Endothelial cell (in vitro differentiated cells): ENCODE measurements around the gene WFS1. TPM values are rescaled to one million over a fixed set of nuclear protein-coding genes. Genes with fewer than 3 reads are reported as not detected.

Source experiments
- DNase-seq: peaks from one replicate; pipeline ENCODE4 v3.0.0; 2021; ENCODE audit warnings: low spot score
- H3K27ac Mint-ChIP-seq: one replicate; pipeline ENCODE4 v1.8.0; 2021; ENCODE audit warnings: mixed read lengths, inconsistent platforms; ENCODE audit not compliant: unreplicated experiment
- H3K27me3 Mint-ChIP-seq: one replicate; pipeline ENCODE4 v1.8.0; 2021; ENCODE audit warnings: mild to moderate bottlenecking, moderate library complexity, mixed read lengths, inconsistent platforms; ENCODE audit not compliant: unreplicated experiment
- H3K36me3 Mint-ChIP-seq: one replicate; pipeline ENCODE4 v1.8.0; 2021; ENCODE audit warnings: mild to moderate bottlenecking, low read depth, mixed read lengths, inconsistent platforms; ENCODE audit not compliant: unreplicated experiment
- H3K4me1 Mint-ChIP-seq: one replicate; pipeline ENCODE4 v1.8.0; 2021; ENCODE audit warnings: mild to moderate bottlenecking, mixed read lengths, inconsistent platforms; ENCODE audit not compliant: unreplicated experiment
- H3K4me3 Mint-ChIP-seq: one replicate; pipeline ENCODE4 v1.8.0; 2021; ENCODE audit warnings: mild to moderate bottlenecking, mixed read lengths, inconsistent platforms; ENCODE audit not compliant: unreplicated experiment
- H3K9me3 Mint-ChIP-seq: one replicate; pipeline ENCODE4 v1.8.0; 2021; ENCODE audit warnings: mixed read lengths, inconsistent platforms; ENCODE audit not compliant: unreplicated experiment
- CTCF ChIP-seq: fragments of 200-600 bp; sonication (generic); IDR thresholded peaks from one replicate; pipeline ENCODE4 v1.5.0; 2021; ENCODE audit warnings: antibody characterized with exemption; ENCODE audit not compliant: unreplicated experiment
- total RNA-seq: library from RNA; stranded (reverse); fragmentation: NEBNext Ultra II Directional; extraction: Animal tissue kit (Norgen Biotek cat#: 25700); gene quantifications from one replicate; pipeline ENCODE4 v1.2.1, GENCODE V29; 2021; ENCODE audit not compliant: unreplicated experiment

Gene WFS1
- total RNA-seq, 1 donor from 2014 or later = 53.2 TPM

- no peak for DNase-seq
- no peak for TF ChIP-seq CTCF
- Mint-ChIP-seq H3K27ac (no peak overlapping the region), H3K36me3 (no peaks in the 10 kb centered on the region), H3K4me1 (peaks cover 23% of the 10 kb centered on the region), H3K9me3 (no peaks in the 10 kb centered on the region), H3K4me3 (no peak overlapping the region), H3K27me3 (peaks cover 4% of the 10 kb centered on the region)
Measured at GRCh38 chr4:6351246-6352000, 81.8 kb downstream of the WFS1 start.

GRCh38 chr4:6352031-6352692 is 82.5 kb downstream of the WFS1 start:
- H3K4me1 Mint-ChIP-seq = peaks cover 23% of the 10 kb centered on the region
- no peak overlapping the region for H3K27ac Mint-ChIP-seq
- TF ChIP-seq CTCF = no peak

More at GRCh38 chr4:6352031-6352692, 82.5 kb downstream of the WFS1 start:
- no peak for DNase-seq
- Mint-ChIP-seq H3K36me3 (no peaks in the 10 kb centered on the region), H3K9me3 (no peaks in the 10 kb centered on the region), H3K27me3 (peaks cover 3% of the 10 kb centered on the region), H3K4me3 (no peak overlapping the region)

Other genes with a start within 250 kb of the WFS1 start
- not detected for gene JAKMIP1, start 69.3 kb upstream of the WFS1 start, total RNA-seq
- 1.7 TPM for gene PPP2R2C, start 202.8 kb downstream of the WFS1 start, total RNA-seq